ENCODE data around the gene CARS2. TPM values are rescaled to one million over a fixed set of nuclear protein-coding genes. Genes with fewer than 3 reads are reported as not detected.
A peak's percentile ranks its signal among the peaks of the same experiment; 100 is the strongest.
"Not testable (repeated sequence)": the region's sequence is repeated elsewhere in the genome, so short reads cannot be mapped to it uniquely, and the experiment has no call there.

Gene CARS2
- total RNA-seq, 2 experiments from 2014 or later, result 52.1 to 55.8 TPM

- ChIA-PET CTCF (no interaction called here), POLR2A (no interaction called here)
- Mint-ChIP-seq H3K27me3 (no peaks in the 10 kb centered on the region), H3K4me3 (no peak overlapping the region), H3K4me1 (peaks cover 25% of the 10 kb centered on the region), H3K9me3 (ENCODE audit: low read depth) (no peaks in the 10 kb centered on the region), H3K27ac (no peak overlapping the region), H3K36me3 (ENCODE audit: low read depth) (peaks cover 39% of the 10 kb centered on the region)
- ATAC-seq, result no peak
- intact Hi-C loops (cut with DNase I, micrococcal nuclease), result no loop called here
- DNase-seq, result no peak
Observed at GRCh38 chr13:110696776-110697175, 9.1 kb downstream of the CARS2 start.

GRCh38 chr13:110695774-110696173 lies 10.1 kb downstream of the CARS2 start:
- Mint-ChIP-seq H3K4me1 (peaks cover 23% of the 10 kb centered on the region), H3K36me3 (ENCODE audit: low read depth) (peaks cover 34% of the 10 kb centered on the region)
- CTCF ChIA-PET; DNase-seq; H3K4me3 Mint-ChIP-seq; POLR2A ChIA-PET; H3K27ac Mint-ChIP-seq; ATAC-seq; H3K27me3 Mint-ChIP-seq; intact Hi-C loops (cut with DNase I, micrococcal nuclease); H3K9me3 Mint-ChIP-seq (ENCODE audit: low read depth): not testable (repeated sequence)

GRCh38 chr13:110690516-110690915 lies 15.4 kb downstream of the CARS2 start:
- POLR2A ChIA-PET, result no interaction called here
- DNase-seq (no peak), ATAC-seq (no peak)
- Mint-ChIP-seq H3K9me3 (ENCODE audit: low read depth) (no peaks in the 10 kb centered on the region), H3K4me1 (no peaks in the 10 kb centered on the region), H3K4me3 (no peak overlapping the region), H3K36me3 (ENCODE audit: low read depth) (peaks cover 13% of the 10 kb centered on the region), H3K27ac (no peak overlapping the region), H3K27me3 (no peaks in the 10 kb centered on the region)
- CTCF ChIA-PET, result no interaction called here
- intact Hi-C loops (cut with DNase I, micrococcal nuclease), result no loop called here

GRCh38 chr13:110689711-110690110 lies 16.2 kb downstream of the CARS2 start:
- no peaks in the 10 kb centered on the region for H3K9me3 Mint-ChIP-seq (ENCODE audit: low read depth)
- H3K4me3 Mint-ChIP-seq, result no peak overlapping the region
- CTCF ChIA-PET, result no interaction called here
- H3K36me3 Mint-ChIP-seq (ENCODE audit: low read depth), result peaks cover 17% of the 10 kb centered on the region
- intact Hi-C loops (cut with DNase I, micrococcal nuclease), result no loop called here
- no peaks in the 10 kb centered on the region for H3K27me3 Mint-ChIP-seq
- no peak for DNase-seq
- POLR2A ChIA-PET, result no interaction called here
- H3K4me1 Mint-ChIP-seq, result no peaks in the 10 kb centered on the region
- no peak overlapping the region for H3K27ac Mint-ChIP-seq
- ATAC-seq, result no peak

GRCh38 chr13:110689041-110689440 lies 16.9 kb downstream of the CARS2 start:
- ATAC-seq (no peak), DNase-seq (no peak)
- Mint-ChIP-seq H3K4me3 (no peak overlapping the region), H3K9me3 (ENCODE audit: low read depth) (no peaks in the 10 kb centered on the region), H3K27me3 (no peaks in the 10 kb centered on the region), H3K36me3 (ENCODE audit: low read depth) (peaks cover 17% of the 10 kb centered on the region), H3K27ac (no peak overlapping the region), H3K4me1 (no peaks in the 10 kb centered on the region)
- intact Hi-C loops (cut with DNase I, micrococcal nuclease), result no loop called here
- ChIA-PET CTCF (no interaction called here), POLR2A (no interaction called here)

GRCh38 chr13:110687736-110688135 lies 18.2 kb downstream of the CARS2 start:
- Mint-ChIP-seq H3K27ac (no peak overlapping the region), H3K36me3 (ENCODE audit: low read depth) (peaks cover 13% of the 10 kb centered on the region), H3K9me3 (ENCODE audit: low read depth) (no peaks in the 10 kb centered on the region), H3K27me3 (no peaks in the 10 kb centered on the region), H3K4me1 (no peaks in the 10 kb centered on the region), H3K4me3 (no peak overlapping the region)
- ATAC-seq, result no peak
- DNase-seq, result no peak
- POLR2A ChIA-PET, result no interaction called here
- intact Hi-C loops (cut with DNase I, micrococcal nuclease), result no loop called here
- CTCF ChIA-PET, result no interaction called here

- Mint-ChIP-seq H3K27me3 (no peaks in the 10 kb centered on the region), H3K4me3 (no peak overlapping the region), H3K36me3 (ENCODE audit: low read depth) (peaks cover 25% of the 10 kb centered on the region), H3K4me1 (no peaks in the 10 kb centered on the region), H3K9me3 (ENCODE audit: low read depth) (no peaks in the 10 kb centered on the region), H3K27ac (no peak overlapping the region)
- DNase-seq (no peak), ATAC-seq (no peak)
- intact Hi-C loops (cut with DNase I, micrococcal nuclease), result no loop called here
- POLR2A ChIA-PET, result interaction anchor here (0.8 kb wide), 1 partner anchor 27 kb away, joined by 3 read pairs; no protein-coding TSS in a partner anchor
- CTCF ChIA-PET, result no interaction called here
Observed at GRCh38 chr13:110685305-110686020, 20.5 kb downstream of the CARS2 start.

GRCh38 chr13:110684388-110685056 lies 21.4 kb downstream of the CARS2 start:
- no peaks in the 10 kb centered on the region for H3K4me1 Mint-ChIP-seq
- CTCF ChIA-PET, result no interaction called here
- no peak for ATAC-seq
- no peak overlapping the region for H3K4me3 Mint-ChIP-seq
- POLR2A ChIA-PET, result no interaction called here
- H3K9me3 Mint-ChIP-seq (ENCODE audit: low read depth), result no peaks in the 10 kb centered on the region
- peaks cover 30% of the 10 kb centered on the region for H3K36me3 Mint-ChIP-seq (ENCODE audit: low read depth)
- no peak overlapping the region for H3K27ac Mint-ChIP-seq
- intact Hi-C loops (cut with DNase I, micrococcal nuclease), result no loop called here
- no peak for DNase-seq
- H3K27me3 Mint-ChIP-seq, result no peaks in the 10 kb centered on the region

GRCh38 chr13:110683921-110684320 lies 22.0 kb downstream of the CARS2 start:
- Mint-ChIP-seq H3K27me3 (no peaks in the 10 kb centered on the region), H3K4me3 (no peak overlapping the region), H3K9me3 (ENCODE audit: low read depth) (no peaks in the 10 kb centered on the region), H3K36me3 (ENCODE audit: low read depth) (peaks cover 32% of the 10 kb centered on the region), H3K4me1 (no peaks in the 10 kb centered on the region), H3K27ac (no peak overlapping the region)
- no peak for ATAC-seq
- CTCF ChIA-PET, result interaction anchor here (1.2 to 1.5 kb wide), 3 partner anchors 10 to 134 kb away, joined by 3 to 13 read pairs (median 4); no protein-coding TSS in a partner anchor
- intact Hi-C loops (cut with DNase I, micrococcal nuclease), result loop anchor here (1.0 kb wide), 1 partner anchor 135 kb away; no protein-coding TSS in a partner anchor
- POLR2A ChIA-PET, result no interaction called here
- DNase-seq, result no peak

GRCh38 chr13:110683203-110683883 lies 22.6 kb downstream of the CARS2 start:
- no peak overlapping the region for H3K4me3 Mint-ChIP-seq
- no peaks in the 10 kb centered on the region for H3K27me3 Mint-ChIP-seq
- peaks cover 37% of the 10 kb centered on the region for H3K36me3 Mint-ChIP-seq (ENCODE audit: low read depth)
- ATAC-seq (peak; percentile 71), DNase-seq (peak; percentile 34)
- H3K9me3 Mint-ChIP-seq (ENCODE audit: low read depth), result no peaks in the 10 kb centered on the region
- intact Hi-C loops (cut with DNase I, micrococcal nuclease), result loop anchor here (1.0 kb wide), 1 partner anchor 136 kb away; no protein-coding TSS in a partner anchor
- ChIA-PET POLR2A (no interaction called here), CTCF (interaction anchor here (0.6 to 1.5 kb wide), 5 partner anchors 9 to 517 kb away, joined by 3 to 13 read pairs (median 4); no protein-coding TSS in a partner anchor)
- no peaks in the 10 kb centered on the region for H3K4me1 Mint-ChIP-seq
- no peak overlapping the region for H3K27ac Mint-ChIP-seq

- intact Hi-C loops (cut with DNase I, micrococcal nuclease), result loop anchor here (1.0 kb wide), 1 partner anchor 137 kb away; no protein-coding TSS in a partner anchor
- H3K9me3 Mint-ChIP-seq (ENCODE audit: low read depth), result no peaks in the 10 kb centered on the region
- H3K27ac Mint-ChIP-seq, result no peak overlapping the region
- DNase-seq (no peak), ATAC-seq (no peak)
- H3K4me3 Mint-ChIP-seq, result no peak overlapping the region
- peaks cover 43% of the 10 kb centered on the region for H3K36me3 Mint-ChIP-seq (ENCODE audit: low read depth)
- ChIA-PET POLR2A (no interaction called here), CTCF (interaction anchor here (0.6 to 1.5 kb wide), 5 partner anchors 8 to 518 kb away, joined by 3 to 13 read pairs (median 4); no protein-coding TSS in a partner anchor)
- H3K27me3 Mint-ChIP-seq, result no peaks in the 10 kb centered on the region
- H3K4me1 Mint-ChIP-seq, result peaks cover under 1% of the 10 kb centered on the region
Observed at GRCh38 chr13:110682746-110683145, 23.2 kb downstream of the CARS2 start.

All from activated CD4-positive, alpha-beta T cell treated with anti-CD3 and anti-CD28 coated beads for 36 hours (primary cell).